HG03280 (cell line): ENCODE measurements around the gene AQP9.

Source experiments
- ATAC-seq: cut with Tn5 transposase; IDR thresholded peaks from one replicate; pipeline ENCODE4 v1.9.1; 2021; ENCODE audit warnings: mild to moderate bottlenecking, moderate library complexity; ENCODE audit not compliant: unreplicated experiment

AQP9 gene

DNA sequence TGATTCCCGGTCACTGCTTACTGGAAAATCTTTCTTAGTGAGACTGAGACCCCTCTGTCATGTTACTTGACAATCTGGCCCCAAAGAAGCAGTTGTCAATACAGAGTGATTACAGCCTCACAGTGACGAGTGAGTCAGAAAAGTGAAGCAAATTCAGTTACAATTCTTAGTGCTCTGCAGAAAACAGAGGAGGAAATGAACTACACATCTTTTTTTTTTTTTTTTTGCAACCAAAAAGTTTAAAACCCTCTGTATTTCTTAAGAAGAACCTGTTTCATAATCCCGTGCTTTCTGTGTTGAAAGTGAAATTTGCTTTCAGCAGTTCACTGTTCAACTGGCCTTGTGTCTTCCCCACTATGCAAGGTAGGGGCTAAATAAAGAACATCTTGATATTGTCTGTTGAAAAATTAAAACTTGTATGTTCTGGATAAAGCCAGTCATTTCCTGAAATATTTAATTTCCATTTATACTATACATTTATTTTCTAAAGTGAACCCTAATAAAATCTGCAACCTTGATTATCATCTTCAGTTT lies 1.9 kb downstream of the AQP9 start:
- ATAC-seq, result no peak

DNA sequence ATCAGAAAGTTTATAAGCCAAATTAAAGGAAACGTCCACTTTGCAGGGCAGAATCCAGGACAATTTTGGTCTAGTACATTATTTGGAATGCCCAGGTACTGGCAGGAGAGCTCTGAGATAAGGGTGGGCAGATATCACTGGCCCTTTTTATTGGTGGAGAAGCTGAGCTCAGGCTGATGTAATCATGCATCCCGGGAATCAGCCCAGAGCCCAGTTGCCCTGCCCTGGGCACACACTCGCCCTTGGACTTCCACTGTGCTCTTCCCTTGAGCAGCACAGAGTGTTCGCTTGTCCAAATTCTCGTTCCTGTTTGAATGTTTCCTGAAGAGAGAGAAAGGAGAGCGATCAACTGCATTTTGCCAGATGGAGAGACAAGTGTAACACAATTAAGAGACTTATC lies 3.7 kb downstream of the AQP9 start:
- ATAC-seq, result no peak

DNA sequence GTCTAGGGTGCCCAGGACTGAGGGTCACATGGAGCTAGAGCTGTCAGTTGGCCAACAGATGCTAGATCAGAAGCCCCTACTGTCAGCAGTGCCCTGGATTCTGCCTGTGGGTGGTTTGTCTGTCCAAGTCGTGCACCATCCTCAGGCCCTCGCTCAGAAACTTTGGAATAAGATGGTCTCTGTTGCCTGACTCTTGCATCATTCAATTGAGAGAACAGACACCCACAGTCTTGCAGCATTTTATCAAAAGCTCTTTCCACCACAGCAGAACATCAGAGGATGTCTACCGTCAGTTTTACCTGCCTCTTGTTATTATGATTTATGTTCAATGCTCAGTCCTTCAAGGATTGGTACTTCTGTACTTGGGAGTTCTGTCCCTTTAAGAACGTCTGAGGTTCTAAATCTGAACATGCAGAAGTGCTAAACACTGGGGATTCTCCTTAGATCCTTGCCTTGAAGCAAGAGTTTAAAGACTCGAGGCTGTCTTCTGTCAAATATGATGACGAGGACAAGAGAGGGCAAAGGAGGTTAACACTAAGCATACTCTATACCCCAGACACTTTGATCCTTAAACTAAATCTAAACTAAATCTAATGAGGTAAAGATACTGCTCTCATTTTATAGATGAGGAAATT lies 4.8 kb downstream of the AQP9 start:
- ATAC-seq, result no peak

DNA sequence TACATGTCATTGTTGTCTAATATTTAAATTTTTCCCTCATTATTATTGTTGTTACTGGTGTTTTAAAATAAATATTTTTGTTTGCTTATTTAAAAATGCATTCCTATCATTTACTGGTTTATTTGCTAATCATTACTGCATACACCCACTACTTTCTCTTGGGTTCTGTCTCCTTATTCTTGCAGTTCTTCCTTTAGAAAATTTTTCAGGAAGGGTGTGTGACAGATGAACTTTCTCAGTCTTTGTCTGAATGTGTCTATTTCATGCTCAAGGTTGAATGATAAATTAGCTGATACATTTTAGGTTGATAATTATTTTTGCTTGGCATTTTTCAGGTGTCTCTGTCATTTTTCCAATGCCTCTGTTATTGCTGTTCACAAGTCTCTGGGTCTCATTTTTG lies 7.4 kb downstream of the AQP9 start:
- no peak for ATAC-seq

DNA sequence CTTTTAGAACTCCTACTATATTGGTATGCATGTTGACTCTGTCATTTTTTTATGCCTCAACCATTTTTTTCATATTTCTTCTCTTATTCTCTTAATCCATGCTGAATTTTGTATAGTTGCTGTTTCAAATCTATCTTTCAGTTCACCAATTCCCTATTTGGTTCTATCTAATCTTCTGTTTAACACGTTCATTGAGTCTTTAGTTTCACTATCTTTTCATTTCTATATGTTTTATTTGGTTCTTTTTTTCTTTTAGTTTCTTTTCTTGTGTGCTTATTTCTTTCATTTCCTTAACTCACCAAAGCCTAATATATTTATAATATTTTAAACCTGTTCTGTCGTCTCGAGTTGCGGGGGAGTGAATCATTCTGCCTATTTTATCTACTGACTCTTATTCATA lies 8.0 kb downstream of the AQP9 start:
- no peak for ATAC-seq

DNA sequence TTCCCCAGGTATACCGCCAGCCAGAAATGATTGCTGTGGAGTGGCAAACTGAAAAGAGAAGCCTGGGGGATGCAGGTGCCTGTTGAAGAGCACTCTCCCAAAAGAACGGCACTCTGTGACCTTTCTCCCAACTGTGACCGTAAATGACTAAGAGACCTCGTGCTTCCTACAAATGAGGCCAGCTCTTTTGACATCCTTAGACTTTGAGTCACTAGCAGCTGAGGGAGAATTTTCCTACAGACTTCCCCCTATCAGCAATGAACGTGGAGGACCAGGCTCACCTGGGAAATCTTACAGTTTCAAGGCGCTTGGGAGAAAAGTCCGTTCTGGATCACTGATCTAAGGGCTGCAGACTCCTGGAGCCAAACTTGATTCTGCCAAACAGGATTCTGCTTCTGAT lies 8.6 kb downstream of the AQP9 start:
- ATAC-seq, result no peak

DNA sequence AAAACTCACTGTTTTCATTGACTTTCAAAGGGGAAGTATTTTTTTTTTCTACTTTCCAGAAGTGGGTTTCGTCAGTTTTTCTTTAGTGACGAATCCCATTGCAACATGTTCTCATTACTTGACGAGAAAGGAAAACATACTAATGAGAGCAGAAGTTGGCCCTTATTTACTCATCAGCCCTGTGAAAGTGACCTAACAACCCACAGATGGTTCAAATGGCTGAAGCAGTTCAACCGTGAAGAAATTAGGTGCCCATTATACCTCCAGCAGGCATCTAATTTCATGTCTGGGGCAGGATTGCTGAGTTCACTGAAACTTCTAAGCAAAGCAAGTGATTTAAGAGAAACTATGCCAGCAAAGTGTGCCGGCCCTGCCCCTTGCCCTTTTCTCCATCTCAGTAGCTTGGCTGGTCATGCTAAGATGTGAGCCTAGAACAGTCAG lies 9.0 kb downstream of the AQP9 start:
- ATAC-seq, result no peak

DNA sequence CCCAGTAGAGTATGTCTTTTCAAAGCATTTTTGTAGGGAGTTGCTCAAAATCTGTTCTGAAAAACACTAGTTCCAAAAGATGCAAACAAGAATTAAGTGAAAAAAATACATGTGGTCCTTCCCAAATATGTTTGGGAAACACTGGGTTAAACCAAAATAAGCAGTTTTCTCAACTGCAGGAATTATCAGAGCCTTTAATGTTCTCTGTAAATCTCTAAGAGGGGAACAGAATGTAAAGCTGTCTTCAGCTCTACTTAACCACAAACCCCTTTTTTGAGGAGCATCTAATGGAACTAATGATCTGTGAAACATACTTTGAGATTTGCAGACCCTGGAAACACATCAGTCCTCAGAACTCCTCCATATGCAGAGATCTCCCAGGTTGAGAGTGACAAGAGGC lies 9.9 kb downstream of the AQP9 start:
- ATAC-seq, result no peak

DNA sequence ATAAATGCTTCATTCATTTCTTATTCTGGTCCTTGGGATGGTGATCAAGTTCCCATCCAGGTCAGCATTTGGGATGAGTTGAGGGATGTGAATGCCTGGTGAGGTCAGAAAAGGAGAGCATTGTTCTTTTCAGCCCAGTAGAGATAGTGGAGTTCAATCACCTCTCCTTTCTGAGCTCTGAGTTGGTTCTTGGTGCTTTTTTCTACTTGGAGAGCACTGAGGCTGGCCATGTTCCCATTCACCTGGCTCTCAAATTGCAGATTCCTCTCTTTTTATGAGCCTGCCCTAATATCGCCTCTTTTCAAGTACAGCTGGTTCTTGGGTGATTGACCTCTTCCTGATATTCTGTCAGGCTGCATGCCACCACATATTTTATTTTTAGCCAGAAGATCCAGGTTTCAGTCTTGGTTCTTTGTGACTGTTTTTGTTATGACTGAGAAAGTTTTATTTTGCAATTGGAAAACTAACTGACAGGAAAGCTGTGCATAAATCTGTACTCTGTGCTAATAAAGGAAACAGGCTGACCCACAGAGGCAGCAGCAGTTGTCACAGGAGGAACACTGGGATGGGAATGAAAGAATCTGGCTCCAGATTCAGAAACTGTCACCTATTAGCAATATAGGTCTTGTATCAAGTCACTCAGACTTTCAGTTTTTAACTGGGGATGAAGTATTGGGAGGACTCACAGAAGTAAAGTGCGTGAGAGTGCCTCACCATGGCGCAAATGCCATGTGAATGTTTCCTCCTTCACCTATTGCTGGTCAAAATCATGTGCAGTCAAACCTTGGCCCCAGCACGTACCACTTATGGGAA lies 10.7 kb downstream of the AQP9 start:
- no peak for ATAC-seq

DNA sequence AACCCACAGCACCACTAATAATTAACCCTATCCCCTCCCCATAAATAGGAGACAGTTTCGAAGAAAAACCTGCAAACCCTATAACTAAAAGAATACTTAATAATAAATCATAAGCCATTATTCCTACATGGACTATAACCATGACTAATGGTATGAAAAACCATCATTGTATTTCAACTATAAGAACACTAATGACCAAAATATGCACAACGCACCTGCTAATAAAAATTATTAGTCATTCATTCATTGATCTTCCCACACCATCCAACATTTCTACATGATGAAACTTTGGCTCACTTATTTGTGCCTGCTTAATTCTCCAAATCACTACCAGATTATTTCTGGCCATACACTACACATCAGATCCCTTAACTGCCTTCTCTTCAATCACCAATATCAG lies 16.6 kb downstream of the AQP9 start:
- no peak for ATAC-seq

DNA sequence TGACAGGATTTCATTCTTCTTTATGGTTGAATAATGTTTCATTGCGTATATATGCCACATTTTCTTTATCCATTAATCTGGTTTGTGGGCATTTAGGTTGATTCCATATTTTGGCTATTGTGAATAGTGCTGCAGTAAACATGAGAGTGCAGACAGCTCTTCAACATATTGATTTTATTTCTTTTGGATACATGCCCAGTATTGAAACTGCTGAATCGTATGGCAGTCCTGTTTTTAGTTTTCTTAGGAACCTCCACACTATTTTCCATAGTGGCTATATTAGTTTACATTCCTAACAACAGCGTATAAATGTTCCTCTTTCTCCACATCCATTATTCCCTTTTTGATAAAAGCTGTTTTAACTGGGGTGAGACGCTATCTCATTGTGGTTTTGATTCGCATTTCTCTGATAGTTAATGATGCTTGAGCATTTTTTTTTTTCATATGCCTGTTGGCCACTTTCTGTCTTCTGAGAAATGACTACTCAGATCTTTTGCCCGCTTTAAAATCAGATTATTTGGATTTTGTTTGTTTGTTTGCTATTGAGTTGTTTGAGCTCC lies 21.7 kb downstream of the AQP9 start:
- no peak for ATAC-seq

DNA sequence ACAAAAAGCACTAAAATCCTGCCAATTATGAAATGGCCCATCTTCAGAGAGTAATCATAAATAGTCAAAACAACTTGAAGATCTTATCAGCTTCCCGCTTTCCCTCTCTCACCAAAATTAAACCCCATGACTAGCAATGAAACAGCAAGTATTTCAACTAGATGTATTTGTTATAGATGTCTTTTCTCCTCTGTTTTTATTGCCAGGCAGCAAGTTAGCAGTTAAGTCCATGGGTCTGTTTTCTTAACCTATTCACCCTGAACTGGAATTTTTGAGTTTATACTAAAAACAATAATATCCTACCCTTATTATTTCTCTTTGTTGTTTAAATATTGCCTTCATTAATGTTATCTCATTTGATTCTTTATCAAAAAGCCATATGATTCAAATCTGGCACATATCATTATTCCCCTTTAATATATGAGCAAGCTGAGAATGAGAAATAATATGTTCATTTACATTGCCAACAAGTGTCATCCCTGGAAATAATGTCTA lies 23.3 kb downstream of the AQP9 start:
- ATAC-seq, result no peak

DNA sequence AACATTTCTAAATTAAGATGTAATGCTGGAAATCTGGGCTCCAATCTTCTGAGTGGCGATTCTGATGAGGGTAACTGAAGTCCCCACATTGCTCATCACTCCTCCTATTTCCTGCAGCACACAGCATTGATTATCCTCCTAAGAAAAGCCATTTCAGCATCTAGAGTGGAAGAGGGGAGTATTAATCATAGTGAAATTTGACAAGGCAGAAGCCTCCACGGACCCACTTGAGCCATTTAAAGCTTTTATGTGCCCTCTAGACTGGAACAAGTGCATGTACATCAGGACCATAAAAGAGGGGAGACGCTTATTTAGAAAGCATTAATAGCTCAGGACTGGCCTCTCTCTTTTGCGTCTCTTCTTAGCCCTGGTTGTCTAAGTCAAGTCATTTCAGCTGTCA lies 25.8 kb downstream of the AQP9 start:
- ATAC-seq, result no peak

DNA sequence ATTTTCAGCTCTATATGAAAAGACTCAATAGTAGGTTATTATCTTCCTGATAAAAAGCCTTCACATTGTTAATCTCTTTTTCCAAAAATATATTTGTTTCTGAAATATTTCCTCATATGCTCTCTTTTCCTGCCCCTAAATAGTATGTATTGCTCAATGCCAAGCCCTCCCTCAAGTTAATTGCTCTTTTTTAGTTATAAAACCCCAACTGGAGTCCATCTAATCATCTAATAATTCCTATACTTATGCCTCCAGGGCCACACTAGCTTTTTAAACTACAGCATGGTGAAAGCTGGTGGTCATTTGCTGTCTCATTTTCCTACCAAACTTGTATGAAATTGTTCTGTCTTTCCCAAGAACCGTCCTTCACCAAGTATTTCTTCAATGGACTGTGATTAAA lies 26.7 kb downstream of the AQP9 start:
- no peak for ATAC-seq

DNA sequence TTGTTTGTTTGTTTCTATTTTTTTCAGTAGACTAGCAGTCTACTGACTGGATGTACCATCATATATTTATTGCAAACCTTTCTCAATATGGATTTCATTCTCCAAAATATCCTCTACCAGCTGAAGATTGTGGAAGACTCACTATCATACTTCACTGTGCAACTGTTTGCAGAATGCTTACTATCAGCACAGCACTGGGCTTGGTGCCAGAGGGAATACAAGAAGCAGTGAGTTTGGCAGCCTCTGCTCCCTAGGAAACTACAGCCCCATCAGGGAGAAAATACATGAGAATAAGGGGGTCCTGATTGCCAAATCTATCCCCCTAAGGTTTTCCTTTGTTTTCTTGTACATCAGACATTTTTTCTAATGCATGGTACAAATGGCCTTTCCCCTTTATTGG lies 27.5 kb downstream of the AQP9 start:
- no peak for ATAC-seq

DNA sequence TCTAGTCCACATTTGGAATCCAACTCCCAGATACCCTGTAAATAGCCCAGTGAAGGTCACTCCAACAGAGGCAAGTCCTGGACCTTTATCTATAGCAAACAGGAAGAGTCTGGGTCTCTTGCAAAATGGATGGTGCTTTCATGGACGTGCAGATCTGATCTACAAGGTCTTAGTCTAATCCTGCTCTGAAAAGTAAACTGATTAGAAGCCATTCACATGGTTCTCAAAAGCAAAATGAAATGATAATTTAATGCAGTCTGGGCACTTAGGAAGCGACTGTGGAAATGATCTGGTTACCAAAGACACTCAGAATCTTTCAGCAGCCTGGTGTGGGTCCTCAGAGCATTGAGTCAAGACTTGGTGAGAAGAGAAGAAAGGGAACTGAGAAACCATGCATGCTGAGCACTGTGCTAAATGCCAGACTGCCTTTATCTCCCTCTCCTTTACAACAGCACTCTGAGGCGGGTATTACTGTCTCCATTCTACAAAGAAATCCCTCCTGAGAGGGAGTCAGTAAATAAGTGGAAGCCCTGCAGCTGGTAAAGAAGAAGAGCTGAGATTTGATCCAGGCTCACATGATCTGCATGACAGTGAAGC lies 29.0 kb downstream of the AQP9 start:
- ATAC-seq, result no peak

DNA sequence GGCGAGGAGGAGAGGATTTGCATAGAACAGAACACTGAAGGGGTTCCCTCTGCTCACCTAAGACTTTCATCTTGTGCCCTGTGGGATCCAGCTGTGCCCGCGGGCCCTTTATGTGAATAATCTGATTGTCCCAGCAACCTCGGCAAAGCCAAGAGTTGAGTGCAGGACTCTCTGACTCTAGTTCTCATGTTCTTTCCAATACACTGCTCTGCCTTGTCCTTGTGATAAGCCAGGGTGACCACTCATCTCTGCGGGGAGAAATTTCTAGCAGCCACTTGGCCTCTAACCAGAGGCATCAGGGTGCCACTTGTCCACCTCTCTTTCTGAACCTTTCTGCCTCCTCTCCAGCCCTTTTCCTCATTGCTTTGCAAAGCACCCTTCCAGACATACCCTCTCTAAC lies 31.8 kb downstream of the AQP9 start:
- ATAC-seq, result no peak

DNA sequence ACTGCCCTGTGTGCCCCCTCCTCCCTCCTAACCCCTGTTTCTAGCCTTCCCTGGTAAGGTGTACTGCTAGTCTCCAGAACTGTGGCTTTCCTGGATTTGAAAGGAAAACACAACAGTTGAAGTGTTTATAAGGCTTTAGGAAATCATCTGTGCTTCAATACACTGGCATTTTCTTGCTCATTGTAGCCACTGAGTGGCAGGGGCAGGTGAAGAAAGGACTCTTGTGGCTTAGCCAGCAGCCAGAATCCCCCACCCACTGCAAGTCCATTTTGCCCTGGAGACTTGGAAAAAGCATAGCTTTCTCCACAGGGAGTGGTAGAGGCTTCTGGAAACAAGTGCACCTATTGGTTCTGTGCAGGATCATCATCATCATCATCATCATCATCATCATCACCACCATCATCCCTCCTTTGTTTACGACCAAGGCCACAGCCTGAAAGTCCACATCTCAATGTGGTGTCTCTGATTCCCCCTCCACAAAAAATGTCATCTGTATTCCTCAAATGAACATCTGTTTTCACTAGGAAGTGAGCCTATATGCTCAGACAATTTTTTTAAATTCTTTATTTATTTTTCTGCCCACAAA lies 33.4 kb downstream of the AQP9 start:
- no peak for ATAC-seq

DNA sequence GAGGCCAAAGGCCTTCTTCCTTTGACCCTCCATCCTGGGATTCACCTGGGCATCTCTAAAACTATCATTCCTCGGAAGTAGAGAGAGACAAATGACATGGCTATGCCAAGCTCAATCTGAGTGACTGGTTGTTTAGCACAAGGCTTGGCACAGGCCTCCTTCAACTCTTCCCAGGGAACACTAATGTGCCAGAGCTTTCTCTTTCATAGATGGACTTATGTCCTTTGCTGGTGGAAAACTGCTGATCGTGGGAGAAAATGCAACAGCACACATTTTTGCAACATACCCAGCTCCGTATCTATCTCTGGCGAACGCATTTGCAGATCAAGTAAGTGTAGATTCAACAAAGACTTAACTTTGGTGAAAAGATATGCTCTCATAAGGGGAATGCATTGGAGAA lies 36.5 kb downstream of the AQP9 start:
- ATAC-seq, result no peak

DNA sequence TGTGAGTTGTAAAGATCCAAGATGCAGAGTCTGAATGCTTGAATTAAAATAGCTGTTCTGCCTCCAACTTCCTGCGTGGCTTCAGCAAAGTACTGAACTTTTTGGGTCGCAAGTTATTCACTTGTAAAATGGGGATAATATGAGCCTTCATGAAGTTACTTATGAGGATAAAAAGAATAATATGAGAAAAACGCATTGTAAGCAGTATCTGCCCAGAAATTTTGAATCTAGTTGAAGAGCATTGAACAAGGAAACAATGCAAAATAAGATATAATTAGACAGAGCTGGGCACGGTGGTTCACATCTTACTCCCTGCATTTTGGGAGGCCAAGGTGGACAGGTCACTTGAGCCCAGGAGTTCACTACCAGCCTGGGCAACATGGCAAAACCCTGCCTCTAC lies 37.8 kb downstream of the AQP9 start:
- ATAC-seq, result no peak

DNA sequence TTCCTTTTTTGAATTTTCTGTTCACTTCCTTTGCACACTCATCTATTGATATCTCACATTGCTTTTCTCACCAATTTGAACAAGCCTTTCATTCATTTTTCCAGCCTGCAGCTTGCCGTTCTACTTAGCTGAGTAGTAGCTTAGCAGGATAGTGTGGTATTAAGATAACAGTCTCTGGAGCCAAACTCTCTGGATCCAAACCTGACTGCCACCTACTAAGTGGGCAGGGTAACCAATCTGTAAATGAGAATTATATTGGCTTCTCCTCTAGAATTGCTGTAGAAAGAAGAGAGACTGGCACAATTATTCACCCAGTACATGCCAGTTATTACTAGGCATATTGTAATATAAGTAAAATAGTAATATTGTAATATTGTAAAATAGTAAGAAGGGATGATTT lies 40.5 kb downstream of the AQP9 start:
- no peak for ATAC-seq
